Measurements from ENCODE around the gene RALGAPA2. TPM values are rescaled to one million over a fixed set of nuclear protein-coding genes. Genes with fewer than 3 reads are reported as not detected.
"Not testable (repeated sequence)": the region's sequence is repeated elsewhere in the genome, so short reads cannot be mapped to it uniquely, and the experiment has no call there.

Gene RALGAPA2
- total RNA-seq, 1 donor from 2014 or later = 17.2 TPM

DNA sequence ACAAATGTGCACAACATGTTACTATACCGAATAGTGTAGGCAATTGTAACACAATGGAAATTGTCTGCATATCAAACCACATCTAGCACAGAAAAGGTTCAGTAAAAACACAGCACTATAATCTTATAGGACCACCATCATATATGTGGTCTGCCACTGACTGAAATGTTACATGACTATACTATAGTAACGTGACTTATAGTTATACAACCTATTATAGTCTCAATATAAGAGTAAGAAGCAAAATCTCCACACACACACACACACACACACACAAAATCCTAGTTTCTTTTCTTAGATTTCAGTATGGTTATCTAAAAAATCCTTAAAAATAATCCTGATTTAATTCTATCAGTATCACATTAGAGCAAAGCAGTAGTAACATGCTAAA lies 164.6 kb downstream of the RALGAPA2 start:
- intact Hi-C loops (cut with micrococcal nuclease) = no loop called here

DNA sequence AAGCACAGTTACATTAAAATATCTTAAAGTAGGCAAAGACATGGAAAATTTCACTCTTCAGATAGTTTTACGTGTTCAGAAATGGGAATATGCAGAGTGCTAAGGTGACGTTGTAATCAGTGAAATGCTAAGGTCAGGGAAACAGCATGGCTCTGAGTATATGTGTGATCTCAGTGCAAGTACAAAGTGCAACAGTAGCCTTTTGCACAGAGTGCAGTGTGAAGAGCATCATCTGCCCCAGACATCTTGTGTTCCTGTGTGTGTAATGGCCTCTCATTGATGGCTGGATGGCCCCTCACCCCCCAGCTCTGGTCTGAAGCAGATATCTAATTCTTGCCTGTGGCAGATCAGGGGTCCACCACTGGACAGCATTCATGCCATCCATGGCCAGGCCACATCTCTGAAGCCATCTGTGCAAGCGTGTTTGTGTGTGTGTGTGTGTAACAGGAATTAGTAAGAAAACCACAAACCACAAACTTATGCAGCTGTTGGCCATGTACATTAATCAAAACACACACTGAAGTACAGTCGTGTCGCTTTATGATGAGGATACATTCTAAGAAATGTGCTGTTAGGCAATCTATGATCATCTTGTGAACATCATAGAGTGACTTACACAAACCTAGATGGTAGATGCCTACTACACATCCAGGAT lies 165.1 kb downstream of the RALGAPA2 start:
- intact Hi-C loops (cut with micrococcal nuclease) = no loop called here

DNA sequence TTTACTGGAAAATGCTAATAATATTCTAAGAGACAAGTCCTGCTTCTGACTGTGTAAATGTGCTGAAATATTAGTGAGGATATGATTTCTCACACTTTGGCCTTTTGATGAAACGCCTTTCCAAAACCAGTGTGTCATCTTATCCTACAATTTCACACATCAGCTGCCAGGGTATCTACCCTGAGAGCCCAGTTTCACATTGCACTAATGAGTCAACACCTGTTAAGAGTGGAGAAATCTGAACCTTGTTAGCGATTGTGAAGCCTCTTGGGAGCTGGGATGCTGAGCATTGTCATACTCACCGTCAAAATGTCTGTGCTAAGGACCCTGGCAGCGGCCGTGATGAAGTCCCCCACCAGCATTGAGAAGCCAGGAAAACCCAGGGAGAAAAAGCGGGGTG lies 166.0 kb downstream of the RALGAPA2 start:
- intact Hi-C loops (cut with micrococcal nuclease) = no loop called here

DNA sequence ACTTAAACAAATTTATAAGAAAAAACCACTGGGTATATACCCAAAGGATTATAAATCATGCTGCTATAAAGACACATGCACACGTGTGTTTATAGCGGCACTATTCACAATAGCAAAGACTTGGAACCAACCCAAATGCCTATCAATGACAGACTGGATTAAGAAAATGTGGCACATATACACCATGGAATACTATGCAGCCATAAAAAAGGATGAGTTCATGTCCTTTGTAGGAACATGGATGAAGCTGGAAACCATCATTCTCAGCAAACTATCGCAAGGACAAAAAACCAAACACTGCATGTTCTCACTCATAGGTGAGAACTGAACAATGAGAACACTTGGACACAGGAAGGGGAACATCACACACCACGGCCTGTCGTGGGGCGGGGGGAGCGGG lies 169.1 kb downstream of the RALGAPA2 start:
- intact Hi-C loops (cut with micrococcal nuclease) = not testable (repeated sequence)

DNA sequence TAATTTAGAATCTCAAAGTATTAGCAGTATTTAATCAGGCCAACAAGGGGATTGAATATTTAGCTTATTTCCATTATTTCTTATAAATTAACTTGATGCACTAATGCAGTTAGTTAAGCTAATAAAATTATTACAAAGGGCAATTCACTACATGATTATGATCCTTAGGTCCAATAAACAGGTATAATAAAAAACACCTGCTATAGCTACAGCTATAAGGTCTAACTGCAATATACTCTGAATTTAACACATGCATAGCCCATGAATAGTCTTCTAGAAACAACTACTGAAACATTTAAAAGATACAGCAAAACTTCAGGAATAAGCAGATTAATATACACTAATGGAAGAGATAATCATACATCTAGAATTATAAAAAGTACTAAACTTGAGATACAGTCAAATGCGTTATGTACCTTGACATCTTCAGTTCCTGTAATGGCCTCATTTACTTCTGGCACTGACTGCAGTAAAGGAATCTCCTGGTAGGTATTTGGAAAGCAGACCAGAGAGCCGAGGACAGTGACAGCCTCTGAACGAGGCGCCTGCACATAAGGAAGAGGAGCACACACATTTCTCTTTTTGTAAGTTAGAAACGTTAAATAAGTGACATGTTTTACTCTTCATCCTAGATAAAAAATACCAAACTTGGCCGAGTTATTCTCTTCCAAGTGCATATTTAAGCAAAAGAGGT lies 176.1 kb downstream of the RALGAPA2 start:
- intact Hi-C loops (cut with micrococcal nuclease) = no loop called here

- intact Hi-C loops (cut with micrococcal nuclease) = no loop called here
Observed at GRCh38 chr20:20535051-20535450, 177.4 kb downstream of the RALGAPA2 start.

GRCh38 chr20:20531283-20531682 lies 181.2 kb downstream of the RALGAPA2 start:
- intact Hi-C loops (cut with micrococcal nuclease) = no loop called here

GRCh38 chr20:20530428-20531151 lies 181.9 kb downstream of the RALGAPA2 start:
- intact Hi-C loops (cut with micrococcal nuclease) = no loop called here

GRCh38 chr20:20529597-20529996 lies 182.8 kb downstream of the RALGAPA2 start:
- intact Hi-C loops (cut with micrococcal nuclease) = no loop called here

- intact Hi-C loops (cut with micrococcal nuclease) = no loop called here
Observed at GRCh38 chr20:20528861-20529260, 183.6 kb downstream of the RALGAPA2 start.

GRCh38 chr20:20527661-20528060 lies 184.8 kb downstream of the RALGAPA2 start:
- intact Hi-C loops (cut with micrococcal nuclease) = no loop called here

DNA sequence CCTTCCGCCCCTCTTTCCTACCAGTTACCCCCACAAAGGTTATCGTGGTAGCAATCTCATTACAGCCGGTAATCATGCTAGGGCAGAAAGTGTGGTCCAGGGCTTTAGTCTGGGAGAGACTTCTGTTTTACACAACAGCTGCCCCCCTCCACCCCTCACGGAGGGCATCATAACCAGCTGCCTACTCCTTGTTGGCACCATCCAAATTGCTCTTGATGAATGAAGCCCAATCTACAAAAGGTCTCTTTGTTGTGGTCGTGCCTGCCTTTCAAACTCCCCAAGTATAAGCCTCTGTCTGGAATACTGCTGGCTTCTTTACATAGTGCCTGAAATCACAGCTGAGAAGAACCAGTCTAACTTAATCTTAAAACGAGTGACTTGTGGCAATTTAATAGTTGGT lies 186.7 kb downstream of the RALGAPA2 start:
- intact Hi-C loops (cut with micrococcal nuclease) = no loop called here

GRCh38 chr20:20525214-20525613 lies 187.2 kb downstream of the RALGAPA2 start:
- intact Hi-C loops (cut with micrococcal nuclease) = no loop called here

GRCh38 chr20:20524756-20525155 lies 187.7 kb downstream of the RALGAPA2 start:
- intact Hi-C loops (cut with micrococcal nuclease) = no loop called here

DNA sequence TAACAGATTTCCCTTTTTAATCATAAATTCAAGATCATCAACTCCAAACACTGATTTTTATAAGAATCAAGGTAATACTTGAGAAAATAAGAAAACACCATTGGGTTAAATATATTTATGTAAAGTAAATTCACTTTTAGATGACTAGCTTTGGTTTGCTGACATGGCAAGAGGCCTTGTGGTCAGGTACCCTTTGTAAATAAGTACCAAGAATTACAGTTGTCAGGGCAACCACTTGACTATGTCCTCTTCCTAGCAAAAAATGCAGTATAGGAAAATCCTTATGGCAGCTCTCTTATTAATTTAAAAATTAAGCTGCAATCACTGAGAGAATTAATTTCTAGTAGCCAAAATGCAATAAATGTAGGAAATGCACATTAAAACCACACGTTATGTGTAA lies 190.7 kb downstream of the RALGAPA2 start:
- intact Hi-C loops (cut with micrococcal nuclease) = no loop called here

DNA sequence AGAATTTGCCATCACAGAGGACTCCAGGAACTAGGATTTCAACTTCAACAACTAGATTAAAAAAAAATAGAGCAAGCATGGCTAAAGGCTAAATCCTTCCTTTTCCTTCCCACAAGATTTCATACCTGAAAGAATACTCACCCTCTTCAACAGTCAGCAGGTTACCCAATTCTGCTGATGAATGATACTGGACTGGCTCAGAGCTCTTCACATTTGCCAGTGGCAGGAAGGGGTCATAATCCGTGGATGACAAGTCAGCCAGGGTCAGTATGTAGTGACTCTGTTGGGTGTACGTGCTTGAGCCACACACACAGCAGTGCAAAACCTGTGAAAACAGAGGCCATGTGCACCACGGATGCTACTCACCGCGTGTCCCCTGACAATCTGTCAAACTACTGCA lies 191.7 kb downstream of the RALGAPA2 start:
- intact Hi-C loops (cut with micrococcal nuclease) = no loop called here

DNA sequence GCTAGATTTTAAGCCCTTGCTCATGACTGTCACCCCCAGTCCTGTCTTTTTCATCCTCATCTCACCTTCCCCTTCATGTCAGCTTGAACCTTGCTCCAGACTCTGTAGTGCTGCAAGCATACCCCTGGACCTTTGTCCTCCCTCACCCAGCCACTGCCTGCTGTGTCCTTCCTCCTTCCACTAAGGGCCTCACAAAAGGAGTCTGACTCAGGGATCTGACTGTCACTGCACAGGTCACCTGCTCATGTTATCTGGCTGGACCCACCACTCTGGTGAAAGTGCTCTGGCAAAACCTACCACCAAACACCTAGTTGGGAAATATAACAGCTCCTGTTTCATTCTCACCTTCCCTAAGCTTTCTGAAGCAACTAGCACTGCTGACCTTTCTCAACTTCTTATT lies 193.2 kb downstream of the RALGAPA2 start:
- intact Hi-C loops (cut with micrococcal nuclease) = no loop called here

DNA sequence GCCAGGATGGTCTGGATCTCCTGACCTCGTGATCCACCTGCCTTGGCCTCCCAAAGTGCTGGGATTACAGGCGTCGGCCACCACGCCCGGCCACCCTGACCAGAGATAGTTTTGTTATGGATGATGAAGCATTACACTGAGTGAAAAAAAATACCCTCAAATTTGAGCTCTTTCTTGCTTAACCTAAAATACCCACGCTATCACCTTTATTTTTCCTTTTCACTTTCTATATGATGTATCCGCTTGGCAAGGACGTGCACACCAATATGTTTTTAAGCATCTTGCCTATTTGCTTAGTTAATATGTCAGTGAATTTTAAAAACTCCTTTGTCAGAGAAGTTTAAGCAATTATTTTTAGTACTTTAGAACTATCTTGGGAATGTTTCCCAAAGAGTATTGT lies 194.2 kb downstream of the RALGAPA2 start:
- intact Hi-C loops (cut with micrococcal nuclease) = no loop called here

GRCh38 chr20:20517296-20517695 lies 195.1 kb downstream of the RALGAPA2 start:
- intact Hi-C loops (cut with micrococcal nuclease) = no loop called here

DNA sequence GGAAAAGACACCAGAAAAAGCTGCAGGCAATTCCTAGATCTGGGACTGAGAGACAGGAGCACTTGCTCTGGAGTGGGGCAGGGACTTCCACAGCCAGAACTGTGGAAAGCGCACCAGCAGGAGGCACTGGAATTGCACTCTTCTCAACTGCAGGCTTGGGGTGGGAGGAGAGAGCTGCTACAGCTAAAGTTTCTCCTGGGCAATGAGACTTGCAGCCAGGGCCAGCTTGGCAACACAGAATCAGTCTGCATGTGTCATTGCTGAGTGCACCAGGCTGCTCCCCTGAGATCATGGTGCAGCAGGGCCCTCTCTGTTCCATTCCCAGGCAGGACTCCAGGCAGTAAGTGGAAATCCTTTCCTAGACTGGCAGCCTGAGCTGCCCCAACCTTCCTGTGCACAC lies 198.7 kb downstream of the RALGAPA2 start:
- intact Hi-C loops (cut with micrococcal nuclease) = no loop called here

DNA sequence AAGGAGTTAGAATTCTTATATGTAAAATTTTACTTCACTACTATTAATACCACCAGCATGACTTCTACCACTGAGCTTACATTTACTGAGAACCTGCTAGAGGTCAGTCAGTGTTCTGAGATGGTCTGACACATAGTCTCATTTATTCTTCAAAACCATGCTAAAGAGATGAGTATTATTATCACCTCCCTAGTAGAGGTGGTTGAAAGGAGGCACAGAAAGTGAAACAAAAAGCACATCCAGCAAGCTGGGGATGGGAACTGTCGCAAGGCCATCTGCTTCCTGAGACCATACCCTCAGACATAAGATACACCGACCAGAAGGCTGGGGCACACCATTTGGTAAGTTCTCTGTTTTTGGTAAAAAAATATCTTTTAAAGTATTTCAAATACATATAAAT lies 206.9 kb downstream of the RALGAPA2 start:
- intact Hi-C loops (cut with micrococcal nuclease) = no loop called here

DNA sequence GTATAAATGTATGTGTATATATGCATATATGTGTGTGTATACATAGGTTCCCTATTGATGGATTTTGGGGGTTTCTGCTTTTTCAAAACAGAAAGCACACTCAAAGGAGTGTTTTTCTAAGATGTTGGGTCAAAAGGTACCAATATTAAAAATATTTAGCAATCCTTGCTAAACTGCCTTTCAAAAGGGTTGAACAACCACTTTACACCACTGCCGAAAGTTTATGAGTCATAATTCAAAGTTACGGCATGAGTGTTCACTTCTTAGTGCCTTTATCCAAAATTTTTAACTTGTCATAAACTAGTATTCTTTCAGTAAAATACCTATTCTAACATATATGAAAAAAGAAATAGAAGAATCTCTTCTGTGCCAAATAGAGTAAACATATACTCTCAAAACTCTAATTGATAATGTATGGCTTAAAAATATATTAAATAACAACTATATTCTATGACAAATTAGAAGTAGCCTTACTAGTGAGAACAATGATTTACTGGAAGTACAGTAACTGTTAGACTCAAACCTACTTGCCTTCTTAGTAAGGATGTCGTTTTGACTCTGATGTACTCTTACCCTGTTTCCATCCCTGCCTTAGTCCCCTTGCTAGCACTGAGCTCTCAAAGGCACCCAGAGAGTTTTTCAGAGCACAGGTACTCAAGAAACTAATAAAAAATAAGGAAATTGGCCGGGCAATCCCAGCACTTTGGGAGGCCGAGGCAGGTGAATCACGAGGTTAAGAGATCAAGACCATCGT lies 208.5 kb downstream of the RALGAPA2 start:
- intact Hi-C loops (cut with micrococcal nuclease) = no loop called here
